A549 (cell line): ENCODE results near the gene RBM34.
"Not testable (repeated sequence)": the region's sequence is repeated elsewhere in the genome, so short reads cannot be mapped to it uniquely, and the experiment has no call there.

Experiments
- CHD2 ChIP-seq: fragments of 150-350 bp; IDR thresholded peaks from 2 replicates; pipeline ENCODE4 v1.6.1; 2014; ENCODE audit warnings: low read length; ENCODE audit not compliant: partially characterized antibody
- CHD4 ChIP-seq: fragments of 200-600 bp; sonication (generic); IDR thresholded peaks from 2 replicates; pipeline ENCODE4 v1.6.1; 2016; ENCODE audit warnings: antibody characterized with exemption, mild to moderate bottlenecking, borderline replicate concordance
- CTCF ChIP-seq: fragments of >200 bp; sonication (Bioruptor Twin); formaldehyde crosslinking; IDR thresholded peaks from 3 replicates; pipeline ENCODE4 v1.5.1; 2016
- KDM1A ChIP-seq: fragments of 200-600 bp; sonication (generic); IDR thresholded peaks from 2 replicates; pipeline ENCODE4 v1.6.1; 2016; ENCODE audit warnings: low read depth, mild to moderate bottlenecking
- MAFK ChIP-seq: fragments of 450-650 bp; IDR thresholded peaks from 2 replicates; pipeline ENCODE4 v1.6.1; 2014; ENCODE audit not compliant: partially characterized antibody
- MAX ChIP-seq: IDR thresholded peaks from 2 replicates; pipeline ENCODE4 v1.6.1; 2012
- MAZ ChIP-seq: fragments of 150-350 bp; IDR thresholded peaks from 2 replicates; pipeline ENCODE4 v1.6.1; 2014; ENCODE audit warnings: antibody characterized with exemption, low read depth, low read length, borderline replicate concordance
- MYC ChIP-seq: IDR thresholded peaks from 2 replicates; pipeline ENCODE4 v1.6.1; 2012; ENCODE audit warnings: mild to moderate bottlenecking, inconsistent platforms, low read length, improper control_type of control experiment, borderline replicate concordance
- POLR2A ChIP-seq: IDR thresholded peaks from 2 replicates; pipeline ENCODE4 v1.6.1; 2012; ENCODE audit warnings: mild to moderate bottlenecking, low read length
- POLR2AphosphoS2 ChIP-seq: conservative IDR thresholded peaks from 2 replicates; pipeline ENCODE4 v1.6.1; 2012; ENCODE audit warnings: low read length, improper control_type of control experiment, inconsistent platforms
- SMC3 ChIP-seq: fragments of >200 bp; sonication (Bioruptor Twin); formaldehyde crosslinking; IDR thresholded peaks from 3 replicates; pipeline ENCODE4 v1.6.1; 2018; ENCODE audit warnings: inconsistent platforms
- TF ChIP-seq, protein P1 (sequence below): IDR thresholded peaks from 2 replicates; pipeline ENCODE4 v1.6.1; 2012; ENCODE audit warnings: low read depth, borderline replicate concordance
- TF ChIP-seq, protein P2 (sequence below): fragments of 250-450 bp; sonication (Bioruptor Pico); IDR thresholded peaks from 2 replicates; pipeline ENCODE4 v1.5.0; 2021; ENCODE audit warnings: mild to moderate bottlenecking, moderate library complexity, borderline replicate concordance
- TF ChIP-seq, protein P3 (sequence below): fragments of 150-350 bp; IDR thresholded peaks from 2 replicates; pipeline ENCODE4 v1.6.1; 2014; ENCODE audit warnings: low read depth, mild to moderate bottlenecking, low read length

- TF ChIP-seq CTCF, POLR2A, SMC3, MAFK, CHD4, KDM1A, CHD2, MYC, MAX, MAZ, POLR2AphosphoS2: not testable (repeated sequence)
- TF ChIP-seq, protein P1, sequence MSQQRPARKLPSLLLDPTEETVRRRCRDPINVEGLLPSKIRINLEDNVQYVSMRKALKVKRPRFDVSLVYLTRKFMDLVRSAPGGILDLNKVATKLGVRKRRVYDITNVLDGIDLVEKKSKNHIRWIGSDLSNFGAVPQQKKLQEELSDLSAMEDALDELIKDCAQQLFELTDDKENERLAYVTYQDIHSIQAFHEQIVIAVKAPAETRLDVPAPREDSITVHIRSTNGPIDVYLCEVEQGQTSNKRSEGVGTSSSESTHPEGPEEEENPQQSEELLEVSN, result not testable (repeated sequence)
- TF ChIP-seq, protein P2, sequence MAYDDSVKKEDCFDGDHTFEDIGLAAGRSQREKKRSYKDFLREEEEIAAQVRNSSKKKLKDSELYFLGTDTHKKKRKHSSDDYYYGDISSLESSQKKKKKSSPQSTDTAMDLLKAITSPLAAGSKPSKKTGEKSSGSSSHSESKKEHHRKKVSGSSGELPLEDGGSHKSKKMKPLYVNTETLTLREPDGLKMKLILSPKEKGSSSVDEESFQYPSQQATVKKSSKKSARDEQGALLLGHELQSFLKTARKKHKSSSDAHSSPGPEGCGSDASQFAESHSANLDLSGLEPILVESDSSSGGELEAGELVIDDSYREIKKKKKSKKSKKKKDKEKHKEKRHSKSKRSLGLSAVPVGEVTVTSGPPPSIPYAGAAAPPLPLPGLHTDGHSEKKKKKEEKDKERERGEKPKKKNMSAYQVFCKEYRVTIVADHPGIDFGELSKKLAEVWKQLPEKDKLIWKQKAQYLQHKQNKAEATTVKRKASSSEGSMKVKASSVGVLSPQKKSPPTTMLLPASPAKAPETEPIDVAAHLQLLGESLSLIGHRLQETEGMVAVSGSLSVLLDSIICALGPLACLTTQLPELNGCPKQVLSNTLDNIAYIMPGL (CRISPR knock-in tag), result not testable (repeated sequence)
- TF ChIP-seq, protein P3, sequence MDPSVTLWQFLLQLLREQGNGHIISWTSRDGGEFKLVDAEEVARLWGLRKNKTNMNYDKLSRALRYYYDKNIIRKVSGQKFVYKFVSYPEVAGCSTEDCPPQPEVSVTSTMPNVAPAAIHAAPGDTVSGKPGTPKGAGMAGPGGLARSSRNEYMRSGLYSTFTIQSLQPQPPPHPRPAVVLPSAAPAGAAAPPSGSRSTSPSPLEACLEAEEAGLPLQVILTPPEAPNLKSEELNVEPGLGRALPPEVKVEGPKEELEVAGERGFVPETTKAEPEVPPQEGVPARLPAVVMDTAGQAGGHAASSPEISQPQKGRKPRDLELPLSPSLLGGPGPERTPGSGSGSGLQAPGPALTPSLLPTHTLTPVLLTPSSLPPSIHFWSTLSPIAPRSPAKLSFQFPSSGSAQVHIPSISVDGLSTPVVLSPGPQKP, result not testable (repeated sequence)
Measured at GRCh38 chr1:235159930-235160329, 1.1 kb downstream of the RBM34 start.
